A673 (cell line): ENCODE measurements around the gene IP6K1. TPM values are rescaled to one million over a fixed set of nuclear protein-coding genes. Genes with fewer than 3 reads are reported as not detected.

Experiments used
- BruUV-seq: library from RNA; stranded (reverse); fragments of 400-500 nt; replicated peaks from 2 replicates; lab custom pipeline; 2021; lab: Mats Ljungman, UMichigan
- CTCF ChIA-PET: fragments of 300-600 bp; sonication (Branson Sonifier 250); formaldehyde crosslinking; loops from one replicate; lab custom pipeline; 2022; ENCODE audit warnings: antibody characterized with exemption; lab: Charles Lee
- POLR2A ChIA-PET: fragments of 300-600 bp; sonication (Branson Sonifier 250); formaldehyde crosslinking; loops from one replicate; lab custom pipeline; 2022; ENCODE audit warnings: antibody characterized with exemption; ENCODE audit not compliant: low non-redundant PET; lab: Charles Lee
- DNase-seq: peaks from one replicate; pipeline ENCODE4 v3.0.0-alpha.2; 2015; ENCODE audit warnings: low spot score
- H3K27ac ChIP-seq: fragments of 200-600 bp; sonication (generic); 2 replicates; pipeline ENCODE4 v1.5.1; 2016; ENCODE audit warnings: mixed run types, low read depth, mild to moderate bottlenecking, mixed read lengths, antibody characterized with exemption, low read length; ENCODE audit not compliant: poor library complexity, severe bottlenecking
- H3K27me3 ChIP-seq: fragments of 200-600 bp; sonication (generic); replicated peaks from 2 replicates; pipeline ENCODE4 v1.6.1; 2017; ENCODE audit warnings: mixed run types, low read depth, mild to moderate bottlenecking, mixed read lengths, antibody characterized with exemption, low read length; ENCODE audit not compliant: insufficient read depth, poor library complexity
- H3K36me3 ChIP-seq: fragments of 200-600 bp; sonication (generic); 2 replicates; pipeline ENCODE4 v1.6.1; 2016; ENCODE audit warnings: mixed run types, mild to moderate bottlenecking, mixed read lengths, antibody characterized with exemption, low read length; ENCODE audit not compliant: insufficient read depth, poor library complexity, severe bottlenecking
- H3K4me1 ChIP-seq: fragments of 200-600 bp; sonication (generic); 2 replicates; pipeline ENCODE4 v1.6.1; 2017; ENCODE audit warnings: mixed run types, mild to moderate bottlenecking, mixed read lengths, antibody characterized with exemption, low read length; ENCODE audit not compliant: insufficient read depth, poor library complexity, severe bottlenecking
- H3K4me3 ChIP-seq: fragments of 200-600 bp; sonication (generic); 2 replicates; pipeline ENCODE4 v1.5.1; 2016; ENCODE audit warnings: low read depth, mixed run types, mild to moderate bottlenecking, mixed read lengths, low read length; ENCODE audit not compliant: poor library complexity, severe bottlenecking
- H3K9me3 ChIP-seq: fragments of 200-600 bp; sonication (generic); 2 replicates; pipeline ENCODE4 v1.6.1; 2016; ENCODE audit warnings: mixed run types, low read depth, mild to moderate bottlenecking, mixed read lengths, antibody characterized with exemption, low read length; ENCODE audit not compliant: poor library complexity, severe bottlenecking
- CTCF ChIP-seq: fragments of 300-800, 200-600 bp; sonication (generic); conservative IDR thresholded peaks from 2 replicates; pipeline ENCODE4 v1.5.1; 2017; ENCODE audit warnings: low read depth, mild to moderate bottlenecking, antibody characterized with exemption, low read length, moderate library complexity, mixed read lengths
- EZH2 ChIP-seq: fragments of 200-600 bp; sonication (generic); IDR thresholded peaks from 2 replicates; pipeline ENCODE4 v1.6.1; 2017; ENCODE audit warnings: borderline replicate concordance, low read depth, mild to moderate bottlenecking, mixed read lengths, antibody characterized with exemption, low read length; ENCODE audit not compliant: poor library complexity, severe bottlenecking
- intact Hi-C: fragments of 100-400 bp; cut with micrococcal nuclease; formaldehyde crosslinking; loops from one replicate; pipeline ENCODE4 v1.10.0; 2022; ENCODE audit not compliant: unreplicated experiment
- total RNA-seq: library from RNA; stranded (reverse); gene quantifications from 2 replicates; pipeline ENCODE4 v1.2.3, GENCODE V29; 2021

IP6K1 gene
- total RNA-seq, 1 experiment from 2014 or later: 29.0 TPM

DNA sequence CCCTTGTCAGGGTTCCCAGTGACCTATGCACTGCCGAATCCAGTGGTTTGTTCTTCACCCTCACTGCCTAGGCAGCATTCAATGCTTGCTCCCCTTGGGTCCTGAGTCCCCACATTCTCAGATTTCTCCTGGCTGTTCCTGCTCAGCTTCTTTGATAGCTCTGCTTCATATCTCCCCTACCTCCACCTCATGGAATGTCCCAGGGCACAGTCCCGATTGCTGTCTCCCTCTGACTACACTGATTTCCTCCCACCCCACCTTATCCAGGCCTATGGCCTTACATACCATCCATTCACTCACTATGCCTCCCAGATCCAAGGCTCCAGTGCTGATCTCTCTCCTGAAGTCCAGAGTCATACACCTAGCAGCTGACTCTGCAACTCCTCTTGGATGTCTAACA, 14.8 kb upstream of the IP6K1 start:
- CTCF ChIA-PET: interaction anchor here (0.6 to 3.3 kb wide), 2 partner anchors 10 to 38 kb away, joined by 4 to 39 read pairs; no protein-coding TSS in a partner anchor

DNA sequence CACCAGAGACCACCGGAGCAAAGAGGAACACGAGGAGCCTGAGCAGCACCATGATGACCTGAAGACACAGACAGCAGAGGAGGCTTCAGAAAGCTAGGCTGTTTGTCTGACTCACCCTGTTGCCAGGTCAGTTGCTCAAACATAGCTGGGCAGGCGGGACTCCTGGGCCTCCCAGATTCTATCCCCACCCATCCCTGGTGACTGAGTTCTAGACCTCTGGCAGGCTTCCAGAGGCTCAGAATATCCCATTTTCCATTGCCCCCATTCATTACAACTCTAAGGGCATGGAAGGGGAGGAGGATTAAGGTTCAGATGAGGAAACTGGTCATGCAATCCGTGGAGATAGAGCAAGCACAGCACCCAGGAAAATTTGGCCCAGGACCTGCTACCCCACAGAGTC, 13.4 kb upstream of the IP6K1 start, which contains the start of gene CDHR4:
TSS of gene CDHR4 (minus strand) at position 113 of the 400 bp plus-strand sequence. CDS start at position 52, 61 bp downstream.
- no peak within 1 kb of the TSS for H3K4me3 ChIP-seq
- no peaks in the 10 kb centered on the region for H3K9me3 ChIP-seq
- ChIA-PET CTCF (no interaction called here), POLR2A (no interaction called here)
- TF ChIP-seq EZH2: no peak
- TF ChIP-seq CTCF: no peak
- H3K4me1 ChIP-seq: peaks cover 9% of the 10 kb centered on the region
- DNase-seq: no peak
- no TSS peak for BruUV-seq
- H3K27me3 ChIP-seq: no peaks in the 10 kb centered on the region
- peaks cover 2% of the 10 kb centered on the region for H3K36me3 ChIP-seq
- intact Hi-C loops: no loop called here
- H3K27ac ChIP-seq: no peak within 1 kb of the TSS

More for the DNA sequence above, 14.8 kb upstream of the IP6K1 start:
- H3K9me3 ChIP-seq: no peaks in the 10 kb centered on the region
- no peaks in the 10 kb centered on the region for H3K27me3 ChIP-seq
- peaks cover 21% of the 10 kb centered on the region for H3K4me1 ChIP-seq
- intact Hi-C loops: no loop called here
- POLR2A ChIA-PET: no interaction called here
- no peak overlapping the region for H3K27ac ChIP-seq
- BruUV-seq: no TSS peak
- no peak for DNase-seq
- H3K36me3 ChIP-seq: peaks cover 2% of the 10 kb centered on the region
- H3K4me3 ChIP-seq: no peak overlapping the region
- no peak for TF ChIP-seq CTCF
- no peak for TF ChIP-seq EZH2

- intact Hi-C loops: no loop called here
- Histone ChIP-seq H3K4me1 (peaks cover 2% of the 10 kb centered on the region), H3K27me3 (no peaks in the 10 kb centered on the region), H3K9me3 (no peaks in the 10 kb centered on the region), H3K4me3 (no peak overlapping the region), H3K36me3 (no peaks in the 10 kb centered on the region), H3K27ac (no peak overlapping the region)
- no peak for TF ChIP-seq EZH2
- TF ChIP-seq CTCF: no peak
- ChIA-PET CTCF (no interaction called here), POLR2A (no interaction called here)
- no peak for DNase-seq
- no TSS peak for BruUV-seq
These were observed 12.8 kb upstream of the IP6K1 start for GRCh38 chr3:49799105-49799504.
